ENCODE results near the gene MSH3.

DNA sequence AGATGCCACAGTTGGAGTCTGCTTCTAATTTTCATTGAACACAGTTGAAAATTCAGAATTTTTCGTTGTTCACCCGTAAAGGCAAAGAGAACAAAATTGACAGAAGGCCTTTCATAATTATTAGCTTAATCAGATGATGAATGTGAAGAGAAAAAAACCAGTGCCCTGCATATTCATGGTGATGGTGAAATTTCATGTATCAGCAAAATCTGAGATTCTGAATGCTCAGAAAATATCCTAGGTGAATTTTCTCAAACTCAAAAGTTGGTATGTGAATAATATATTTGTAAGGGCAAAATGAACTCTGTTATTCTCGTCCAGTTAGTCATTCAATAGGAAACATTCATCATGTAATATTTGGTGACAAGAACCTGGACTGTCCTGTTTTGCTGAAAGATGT is 136.2 kb downstream of the MSH3 start:
- TF ChIP-seq, protein P1, sequence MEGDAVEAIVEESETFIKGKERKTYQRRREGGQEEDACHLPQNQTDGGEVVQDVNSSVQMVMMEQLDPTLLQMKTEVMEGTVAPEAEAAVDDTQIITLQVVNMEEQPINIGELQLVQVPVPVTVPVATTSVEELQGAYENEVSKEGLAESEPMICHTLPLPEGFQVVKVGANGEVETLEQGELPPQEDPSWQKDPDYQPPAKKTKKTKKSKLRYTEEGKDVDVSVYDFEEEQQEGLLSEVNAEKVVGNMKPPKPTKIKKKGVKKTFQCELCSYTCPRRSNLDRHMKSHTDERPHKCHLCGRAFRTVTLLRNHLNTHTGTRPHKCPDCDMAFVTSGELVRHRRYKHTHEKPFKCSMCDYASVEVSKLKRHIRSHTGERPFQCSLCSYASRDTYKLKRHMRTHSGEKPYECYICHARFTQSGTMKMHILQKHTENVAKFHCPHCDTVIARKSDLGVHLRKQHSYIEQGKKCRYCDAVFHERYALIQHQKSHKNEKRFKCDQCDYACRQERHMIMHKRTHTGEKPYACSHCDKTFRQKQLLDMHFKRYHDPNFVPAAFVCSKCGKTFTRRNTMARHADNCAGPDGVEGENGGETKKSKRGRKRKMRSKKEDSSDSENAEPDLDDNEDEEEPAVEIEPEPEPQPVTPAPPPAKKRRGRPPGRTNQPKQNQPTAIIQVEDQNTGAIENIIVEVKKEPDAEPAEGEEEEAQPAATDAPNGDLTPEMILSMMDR (IDR thresholded peaks at IDR 0.05; ENCODE audit: low read depth, low read length, poor library complexity, severe bottlenecking), result no peak
- TF ChIP-seq EZH2phosphoT487 (IDR thresholded peaks at IDR 0.05; ENCODE audit: borderline replicate concordance, low read length), result no peak
